ENCODE measurements around the gene ATP5PD.

ATP5PD gene

DNA sequence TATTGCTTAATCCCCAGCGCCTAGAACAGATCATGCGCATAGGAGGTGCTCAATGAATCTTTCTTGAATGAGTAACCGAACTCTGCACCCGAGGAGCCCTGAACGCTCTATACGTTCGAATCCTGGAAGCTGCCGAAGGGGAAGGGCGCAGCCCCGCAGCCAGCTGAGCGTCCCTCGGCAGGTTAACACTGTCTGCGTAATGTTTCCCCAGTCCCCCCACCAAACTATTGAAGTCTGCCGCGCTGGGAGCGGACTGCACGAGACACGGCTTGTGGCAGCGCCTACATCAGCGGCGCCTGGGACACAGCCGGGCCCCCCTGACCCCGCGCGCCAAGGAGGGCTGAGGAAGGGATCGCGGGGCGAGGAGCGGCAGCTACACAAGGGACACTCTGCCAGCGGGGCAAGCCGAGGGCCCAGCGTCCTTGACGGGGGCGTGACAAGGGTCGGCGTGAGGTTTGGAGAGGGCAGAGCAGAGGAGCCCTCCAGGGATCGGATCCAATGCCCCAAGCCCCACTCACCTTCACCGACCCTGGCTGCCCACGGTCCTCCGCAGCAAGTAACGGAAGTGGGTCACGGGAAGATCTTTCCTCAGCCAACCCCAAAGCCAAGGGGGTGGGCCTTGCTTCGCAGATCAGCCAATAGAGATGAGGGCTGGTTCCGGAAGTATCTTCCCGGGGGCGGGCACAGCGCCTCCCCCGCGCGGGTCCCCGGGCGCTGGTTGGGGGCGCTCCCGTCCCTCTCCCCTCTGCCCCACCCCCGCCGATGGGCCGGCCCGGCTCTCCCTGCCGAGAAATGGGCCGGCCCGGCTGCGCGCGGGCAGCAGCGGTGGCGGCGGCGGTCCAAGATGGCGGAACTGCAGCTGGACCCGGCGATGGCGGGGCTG, at the start of gene ATP5PD, which contains the start of gene KCTD2:
TSS of gene ATP5PD (minus strand) at position 563 of the 883 bp plus-strand sequence. CDS start 4,319 bp downstream, outside the sequence.
TSS of gene KCTD2 (plus strand) at position 819 of the 883 bp plus-strand sequence. CDS start at position 845, 26 bp downstream.
- DNase-seq (ENCODE audit: low spot score) = peak; percentile 98

DNA sequence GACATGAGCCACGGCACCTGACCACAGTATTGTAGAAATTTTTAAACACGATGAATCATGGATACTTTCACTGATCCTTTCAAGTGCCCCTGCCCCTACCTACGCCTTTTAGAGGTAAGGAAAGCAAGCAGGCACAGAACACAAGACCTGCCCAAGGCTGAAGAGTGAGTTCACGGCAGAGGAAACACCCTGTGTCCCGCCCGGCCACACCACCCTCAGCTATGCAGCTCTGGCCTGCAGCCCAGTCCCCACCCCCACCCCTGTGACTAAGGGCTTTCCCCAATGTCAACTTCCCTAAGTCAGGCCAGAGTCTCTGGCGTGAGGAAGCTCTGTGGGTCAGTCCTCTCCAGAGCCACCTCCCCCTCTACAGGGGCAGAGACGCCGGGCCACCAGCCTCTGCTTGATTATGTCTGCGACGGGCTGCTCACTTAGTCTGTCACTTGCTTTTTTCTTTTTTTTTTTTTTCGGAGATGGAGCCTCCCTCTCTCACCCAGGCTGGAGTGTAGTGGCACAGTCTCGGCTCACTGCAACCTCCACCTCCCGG, 49.4 kb upstream of the ATP5PD start:
- DNase-seq (ENCODE audit: low spot score) = no peak

DNA sequence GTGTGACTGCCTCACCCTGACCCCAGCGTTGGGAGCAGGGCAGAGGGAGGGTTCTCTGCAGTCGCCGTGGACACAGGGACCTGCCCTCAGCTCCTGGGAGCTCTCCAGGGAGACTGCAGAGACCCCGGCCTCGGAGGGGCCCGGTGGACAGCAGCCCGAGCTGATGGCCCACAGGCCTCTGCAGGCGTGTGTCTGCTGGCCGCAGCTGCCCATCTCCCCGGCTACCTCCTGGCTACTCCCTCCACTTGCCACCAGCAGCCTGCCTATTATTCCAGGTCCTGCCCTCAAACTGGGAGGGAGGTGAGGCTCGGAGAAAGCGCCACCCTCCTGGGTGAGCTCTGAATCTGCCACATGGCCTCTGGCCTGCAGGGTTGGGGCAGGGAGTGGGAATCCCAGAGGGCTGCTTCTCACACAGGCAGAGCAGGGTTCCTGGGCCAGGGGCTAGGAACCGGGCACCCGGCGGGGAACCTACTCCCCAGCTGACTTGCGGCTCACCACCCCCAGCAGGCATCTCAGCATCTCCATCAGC, 48.2 kb upstream of the ATP5PD start:
- DNase-seq (ENCODE audit: low spot score) = no peak

DNA sequence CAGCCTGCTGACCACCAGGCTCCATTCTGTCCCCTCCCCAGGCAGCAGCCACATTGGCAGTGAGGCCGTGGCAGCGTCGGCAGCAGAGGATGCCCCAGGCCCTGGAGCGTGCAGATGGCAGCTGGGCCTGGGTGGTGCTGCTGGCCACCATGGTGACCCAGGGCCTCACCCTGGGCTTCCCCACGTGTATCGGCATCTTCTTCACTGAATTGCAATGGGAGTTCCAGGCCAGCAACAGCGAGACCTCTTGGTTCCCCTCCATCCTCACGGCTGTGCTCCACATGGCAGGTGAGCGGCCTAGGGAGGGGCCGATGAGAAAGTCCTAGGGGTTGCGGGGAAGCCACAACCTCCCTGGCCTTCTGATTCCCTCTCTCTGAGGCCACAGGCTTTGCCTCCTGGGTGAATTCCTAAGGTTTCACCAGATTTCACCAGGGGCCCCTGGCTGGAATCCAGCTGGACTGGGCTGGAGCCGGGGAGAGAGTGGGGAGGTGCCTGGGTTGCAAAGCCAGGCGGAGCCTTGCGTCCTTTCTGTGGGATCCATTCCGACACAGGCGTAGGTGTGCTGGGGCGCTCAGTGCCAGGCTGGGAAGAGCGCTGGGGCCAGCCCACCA, 46.9 kb upstream of the ATP5PD start:
- DNase-seq (ENCODE audit: low spot score) = no peak

DNA sequence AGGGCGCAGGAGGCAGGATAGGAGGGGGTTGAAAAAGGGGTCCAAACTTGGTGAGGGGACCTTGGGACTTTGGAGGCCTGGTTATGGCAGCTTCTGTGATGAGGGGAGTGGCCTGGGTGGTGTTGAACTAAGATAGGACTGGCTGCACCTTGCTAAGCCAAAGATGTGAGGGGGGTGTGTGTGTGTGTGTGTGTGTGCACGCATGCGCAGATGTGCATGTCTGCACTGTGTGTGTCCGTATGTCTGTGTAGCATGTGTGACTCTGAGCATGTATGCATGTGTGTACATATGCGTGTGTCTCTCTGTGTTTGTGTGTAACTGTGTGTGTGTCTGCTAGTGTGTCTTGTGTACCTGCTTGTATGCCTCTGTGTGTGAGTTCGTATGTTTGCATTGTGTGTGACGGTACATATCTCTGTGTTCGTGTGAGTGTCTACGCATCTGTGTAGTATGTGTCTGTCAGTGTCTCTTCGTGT, 45.1 kb upstream of the ATP5PD start:
- no peak for DNase-seq (ENCODE audit: low spot score)

DNA sequence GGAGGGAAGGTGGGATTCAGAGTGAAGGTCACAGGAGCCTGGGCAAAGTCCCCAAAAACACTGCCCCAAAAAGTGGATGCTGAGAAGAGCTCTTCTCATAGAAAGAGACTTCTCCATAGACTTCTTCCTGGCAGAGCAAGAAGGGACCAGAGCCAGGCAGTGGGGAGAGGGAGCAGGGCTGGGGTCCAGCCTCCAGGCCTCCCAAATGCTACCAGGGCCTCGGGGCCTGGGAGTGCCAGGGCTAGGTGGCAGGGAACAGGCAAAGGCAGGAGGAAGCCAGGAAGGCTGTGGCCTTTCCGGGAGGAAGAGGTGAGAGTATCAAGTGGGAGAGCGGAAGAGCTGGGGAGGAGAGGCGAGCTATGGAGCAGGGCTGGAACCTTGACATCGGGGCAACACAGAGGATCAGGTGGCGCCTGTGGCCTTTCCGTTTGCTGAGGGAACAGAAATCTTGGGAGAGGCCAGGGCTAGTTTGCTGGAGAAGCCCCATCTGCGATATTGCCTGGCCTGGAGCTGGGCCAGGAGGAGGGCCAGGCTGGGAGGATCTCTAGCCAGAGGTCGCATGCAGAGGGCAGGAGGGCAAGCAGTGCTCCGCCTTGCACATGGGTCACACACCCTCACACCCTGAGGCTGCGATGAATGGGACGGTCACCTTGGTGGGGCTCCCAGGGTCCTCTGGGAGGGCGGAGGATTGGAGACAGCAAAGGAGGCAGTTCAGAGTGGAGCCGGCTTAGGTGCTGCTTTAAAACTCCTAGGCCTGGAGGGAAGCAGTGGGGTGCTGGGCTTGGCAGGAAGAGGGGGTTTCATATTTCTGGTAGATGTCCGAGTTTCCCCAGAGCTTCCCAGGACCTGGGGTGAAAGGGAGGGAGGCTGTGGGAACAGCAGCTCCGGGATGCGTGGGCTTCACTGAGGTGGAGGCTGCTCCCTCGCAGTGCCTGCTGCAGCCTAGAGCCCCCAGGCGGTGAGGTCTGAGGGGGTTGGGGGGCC, 44.4 kb upstream of the ATP5PD start:
- DNase-seq (ENCODE audit: low spot score) = no peak

DNA sequence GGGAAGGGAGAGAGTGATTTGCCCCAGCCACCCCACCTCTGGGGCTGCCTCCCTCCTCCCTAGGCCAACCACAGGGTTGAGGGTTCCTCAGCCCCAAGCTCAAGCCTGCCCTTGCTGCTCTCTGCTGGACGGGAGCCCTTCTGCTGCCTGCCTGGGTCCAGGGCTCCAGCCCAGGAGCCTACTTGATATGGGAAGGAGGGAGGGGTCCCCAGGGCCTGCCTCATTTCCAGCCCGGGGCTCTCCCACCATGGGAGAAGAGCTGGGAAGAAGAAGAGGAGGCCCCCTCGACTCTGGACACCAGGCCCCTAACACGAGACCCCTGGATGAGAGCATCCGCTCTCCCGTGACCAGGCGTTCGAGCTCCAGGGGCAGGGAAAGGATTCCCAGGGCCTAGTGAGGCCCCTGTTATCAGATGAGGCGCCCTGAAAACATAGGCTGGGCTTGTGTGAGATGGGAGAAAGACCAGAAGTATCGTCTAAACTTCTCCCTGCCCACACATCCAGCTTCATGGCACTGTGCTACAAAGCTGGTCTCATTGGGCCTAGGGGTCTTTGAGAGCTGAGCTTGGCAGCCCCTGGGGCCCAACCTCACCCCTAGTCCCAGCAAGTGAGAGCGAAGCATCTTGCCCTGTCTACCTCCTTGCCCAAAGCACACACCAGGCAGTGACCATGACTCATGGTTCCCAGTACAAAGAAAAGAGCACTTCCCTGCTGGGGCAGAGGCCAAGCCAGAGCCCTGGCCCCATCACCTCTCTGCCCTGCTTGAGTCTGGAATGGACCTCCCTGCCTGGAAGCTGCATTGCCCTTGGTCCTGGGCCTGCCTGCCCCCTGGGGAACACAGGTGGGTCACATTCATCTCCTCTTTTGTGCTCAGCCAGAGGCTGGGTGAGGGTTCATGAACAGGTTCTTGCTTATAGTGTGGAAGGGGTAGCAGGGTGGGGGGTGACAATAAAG, 42.0 kb upstream of the ATP5PD start:
- DNase-seq (ENCODE audit: low spot score) = no peak

DNA sequence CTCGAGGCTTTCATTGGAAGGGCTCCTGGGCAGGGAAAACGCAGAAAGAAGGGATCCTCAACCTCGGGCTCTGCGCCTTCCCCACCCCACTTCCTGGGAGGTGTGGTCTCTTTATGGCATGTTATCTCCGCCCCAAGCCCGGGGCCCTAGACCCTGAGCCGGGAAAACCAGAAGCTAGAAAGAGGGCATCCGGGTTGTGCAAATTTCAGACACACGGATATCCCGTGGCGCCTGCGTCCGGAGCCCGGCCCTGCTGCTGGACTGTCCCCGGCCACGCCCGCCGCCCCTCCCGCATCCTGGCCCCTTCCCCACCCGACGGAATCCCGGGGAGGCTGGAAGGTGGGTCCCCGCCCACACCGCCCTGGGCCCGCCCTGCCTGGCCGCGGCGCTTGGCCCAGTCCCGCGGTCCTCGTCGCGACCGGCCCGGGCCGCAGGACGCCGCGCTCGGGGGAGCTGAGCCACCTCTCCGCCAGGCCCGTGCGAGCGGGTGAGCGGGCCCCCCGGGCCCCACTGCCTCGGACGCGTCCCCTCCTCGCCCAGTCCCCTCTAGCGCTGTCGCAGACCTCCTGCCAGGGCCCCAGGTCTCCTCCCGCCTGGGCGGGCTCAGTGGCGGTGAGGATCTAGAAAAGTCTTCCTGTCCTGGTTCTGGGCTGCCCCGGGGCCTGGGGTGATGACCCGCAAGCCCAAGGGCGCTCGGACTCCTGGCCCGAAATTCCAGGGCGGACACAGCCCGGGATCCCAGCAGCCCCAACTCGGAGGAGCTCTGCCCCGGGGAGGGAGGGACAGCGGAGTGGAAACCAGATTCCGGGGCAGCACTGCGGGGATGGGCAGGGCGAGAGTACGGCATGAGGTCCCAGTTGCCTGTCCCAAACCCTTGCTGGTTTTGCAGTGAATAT, 41.0 kb upstream of the ATP5PD start, which contains the start of gene SLC16A5:
TSS of gene SLC16A5 (plus strand) at position 397 of the 896 bp plus-strand sequence. CDS start 5,683 bp downstream, outside the sequence.
- DNase-seq (ENCODE audit: low spot score) = peak; percentile 84

DNA sequence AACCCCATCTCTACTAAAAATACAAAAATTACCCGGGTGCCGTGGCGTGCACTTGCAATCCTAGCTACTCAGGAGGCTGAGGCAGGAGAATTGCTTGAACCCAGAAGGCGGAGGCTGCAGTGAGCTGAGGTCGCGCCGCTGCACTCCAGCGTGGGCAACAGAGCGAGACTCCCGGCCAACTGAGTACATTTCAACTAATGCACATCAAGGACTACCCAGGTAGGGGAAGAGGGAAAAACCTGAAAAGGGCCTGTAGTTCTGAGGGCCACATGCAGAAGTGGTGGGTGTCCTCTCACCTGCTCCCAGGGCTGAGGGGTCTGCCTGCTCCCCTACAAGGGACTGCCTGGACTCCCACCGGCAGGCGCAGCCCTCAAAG, 40.4 kb upstream of the ATP5PD start:
- DNase-seq (ENCODE audit: low spot score) = no peak

DNA sequence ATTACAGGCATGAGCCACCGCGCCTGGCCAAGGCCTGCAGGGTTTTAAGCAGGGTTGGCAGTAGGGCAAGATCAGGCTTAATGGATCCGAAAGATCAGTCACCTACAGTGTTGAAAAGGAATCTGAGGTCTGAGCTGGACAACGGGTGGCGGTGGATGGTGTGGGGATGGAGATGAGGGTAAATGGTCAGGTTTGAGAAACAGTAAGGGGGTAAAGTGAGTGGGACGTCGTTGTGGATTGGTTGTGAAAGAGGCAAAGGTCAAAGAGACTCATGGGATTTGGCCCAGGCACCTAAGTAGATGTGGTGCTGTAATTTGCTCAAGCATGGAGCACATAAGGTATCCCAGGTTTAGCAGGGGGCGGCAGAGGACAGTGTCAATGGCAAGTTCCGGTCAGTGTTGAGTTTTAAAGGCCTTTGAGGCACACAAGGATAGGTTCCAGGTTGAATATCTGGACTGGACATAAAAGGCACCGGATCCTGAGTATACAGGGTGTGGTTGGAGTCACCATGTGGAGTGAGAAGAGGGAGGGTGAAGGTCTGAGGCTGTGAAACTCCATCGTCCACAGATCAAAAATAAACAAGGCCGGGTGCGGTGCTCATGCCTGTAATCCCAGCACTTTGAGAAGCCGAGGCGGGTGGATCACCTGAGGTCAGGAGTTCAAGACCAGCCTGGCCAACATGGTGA, 39.9 kb upstream of the ATP5PD start:
- no peak for DNase-seq (ENCODE audit: low spot score)

DNA sequence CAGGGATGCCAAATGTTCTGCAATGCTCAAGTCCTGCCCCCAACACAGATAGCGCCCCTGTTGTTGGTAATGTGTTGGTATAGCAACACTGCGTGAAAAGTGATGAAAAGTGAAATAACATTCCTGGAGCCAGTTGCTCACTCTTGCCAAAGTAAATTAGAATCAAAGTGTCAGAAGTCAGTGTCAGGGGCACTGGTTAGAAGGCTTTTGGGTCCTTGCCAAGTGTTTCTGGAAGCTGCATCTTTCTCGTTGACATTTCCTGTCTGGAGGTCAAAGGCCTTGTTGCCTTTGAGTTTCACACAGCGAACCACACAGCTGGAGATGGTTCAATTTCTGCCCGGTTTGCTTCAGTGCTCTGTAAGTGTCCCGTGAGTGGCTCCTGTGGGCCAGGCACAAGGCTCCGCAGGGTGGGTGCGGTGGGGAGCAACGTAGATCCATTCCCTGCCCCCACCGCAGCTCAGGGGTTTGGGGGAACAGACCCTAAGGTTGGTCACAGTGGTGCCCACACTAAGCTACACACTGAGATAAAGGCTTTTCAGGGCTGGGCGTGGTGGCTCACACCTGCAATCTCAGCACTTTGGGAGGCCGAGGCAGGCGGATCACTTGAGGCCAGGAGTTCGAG, 37.4 kb upstream of the ATP5PD start:
- DNase-seq (ENCODE audit: low spot score) = no peak

DNA sequence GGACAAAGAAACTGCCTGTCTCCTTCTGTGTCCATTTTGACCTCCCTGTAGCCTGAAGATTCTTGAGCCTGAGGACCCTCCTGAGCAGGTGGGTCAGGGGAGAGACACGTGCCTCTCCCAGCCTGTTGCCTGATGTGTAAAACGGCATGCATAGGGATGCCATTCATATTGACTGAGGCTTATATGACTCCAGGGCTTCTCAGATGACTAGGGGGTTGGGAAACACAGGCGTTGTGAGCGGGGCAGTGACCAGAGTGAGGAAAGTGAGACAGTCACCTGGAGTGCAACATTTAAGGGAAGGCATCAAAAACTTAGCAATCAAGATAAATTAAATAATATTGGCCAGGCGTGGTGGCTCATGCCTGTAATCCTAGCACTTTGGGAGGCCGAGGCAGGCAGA, 35.9 kb upstream of the ATP5PD start:
- DNase-seq (ENCODE audit: low spot score) = no peak

DNA sequence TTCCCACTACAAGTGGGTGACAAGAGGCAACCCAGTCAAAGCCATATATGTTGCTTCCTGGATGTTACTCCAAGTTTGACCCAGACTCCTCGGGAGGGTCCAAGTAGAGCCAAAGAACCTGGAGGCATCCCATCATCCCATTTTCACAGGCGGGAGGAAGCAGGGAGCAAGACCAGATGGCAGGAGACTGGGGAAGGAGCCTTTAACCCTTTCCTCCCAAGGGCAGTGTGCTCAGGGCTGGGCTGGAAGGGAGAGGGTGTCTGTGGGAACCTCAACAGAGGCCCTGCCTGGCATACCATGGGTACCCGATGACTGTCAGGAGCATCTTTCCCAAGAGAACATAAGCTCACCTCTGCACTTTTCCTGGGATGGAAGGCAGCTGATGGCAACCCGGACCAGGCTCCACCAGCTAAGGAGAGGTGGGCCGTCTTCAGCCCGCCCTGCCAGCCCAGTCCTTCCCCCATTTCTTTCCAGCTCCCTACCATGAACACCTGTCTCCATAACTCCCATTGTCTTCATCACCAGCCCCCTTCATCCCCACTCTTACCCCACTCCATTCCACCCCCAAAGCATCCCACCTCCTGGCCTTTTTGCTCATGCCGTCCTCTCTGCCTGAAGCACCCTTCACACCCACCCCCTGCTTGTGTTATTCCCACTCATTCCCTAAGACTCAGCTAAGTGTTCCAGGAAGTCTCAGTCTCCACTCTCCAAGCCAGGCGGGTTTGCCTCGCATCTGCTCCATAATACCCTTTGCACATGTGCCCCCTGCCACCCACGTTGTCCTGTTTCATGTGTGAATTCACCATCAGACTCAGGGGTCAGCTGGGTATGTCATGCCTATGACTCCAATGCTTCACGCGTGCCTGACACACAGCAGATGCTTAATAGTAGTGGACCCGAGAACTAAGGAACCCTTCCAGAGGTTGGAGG, 35.1 kb upstream of the ATP5PD start:
- DNase-seq (ENCODE audit: low spot score) = no peak

DNA sequence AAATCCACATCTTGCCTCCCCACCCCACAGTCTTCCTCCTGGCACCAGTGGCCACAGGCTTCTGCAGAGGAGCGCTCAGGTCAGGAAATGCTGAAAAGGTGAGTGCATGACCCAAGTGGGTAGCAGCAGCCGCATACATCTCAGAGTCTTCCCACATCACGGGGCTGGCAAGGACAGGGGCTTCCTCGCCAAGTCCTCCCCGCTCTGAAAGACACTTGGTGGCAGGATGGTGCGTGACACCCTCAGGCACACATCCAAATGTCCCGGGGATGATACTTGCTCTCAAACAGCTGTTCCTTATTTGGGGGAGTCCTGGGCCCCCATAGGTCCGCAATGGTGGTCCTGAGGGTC, 32.2 kb upstream of the ATP5PD start:
- DNase-seq (ENCODE audit: low spot score) = no peak

DNA sequence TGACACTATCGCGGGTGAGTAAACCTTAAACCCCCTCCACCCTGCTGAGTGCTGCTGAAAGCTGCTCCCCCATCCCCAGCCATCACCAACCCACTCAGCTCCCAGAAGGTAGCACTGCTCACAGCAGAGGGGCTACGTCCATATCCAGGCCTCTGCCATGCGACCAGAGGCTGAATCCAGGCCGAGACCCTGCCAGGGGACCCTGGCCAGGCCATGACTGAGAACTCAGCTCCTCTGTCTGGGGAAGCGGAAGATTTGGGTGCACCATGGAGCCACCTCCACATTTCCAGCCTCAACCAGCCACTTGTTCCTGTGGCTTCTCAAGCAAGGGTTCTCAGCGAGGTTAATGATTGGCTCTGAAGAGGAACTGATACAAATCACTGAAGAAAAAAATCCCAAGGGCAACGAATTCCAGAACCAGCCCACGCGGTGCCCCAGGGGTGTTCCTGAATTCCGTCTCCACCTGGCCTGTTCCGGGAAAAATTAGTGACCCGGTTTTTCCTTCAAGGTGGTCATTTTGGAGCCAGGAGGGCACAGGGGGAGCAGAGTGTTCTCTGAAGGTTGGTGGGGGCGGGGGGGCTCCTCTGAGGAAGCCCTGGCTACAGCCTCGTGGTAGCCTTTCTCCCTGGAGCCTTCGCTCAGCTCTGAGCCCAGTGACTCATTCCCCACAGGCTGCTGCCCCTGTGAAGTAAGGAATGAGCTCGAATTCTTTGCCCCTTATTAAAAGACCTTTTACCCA, 31.7 kb upstream of the ATP5PD start:
- no peak for DNase-seq (ENCODE audit: low spot score)
